Effector CD4-positive, alpha-beta T cell (primary cell): ENCODE measurements around the gene LYSMD4.
"Not testable (repeated sequence)": the region's sequence is repeated elsewhere in the genome, so short reads cannot be mapped to it uniquely, and the experiment has no call there.

ENCODE experiments used
- DNase-seq: peaks from one replicate; pipeline ENCODE4 v3.0.0-alpha.2; 2020
- total RNA-seq: gene quantifications from one replicate; lab custom pipeline; 2026; lab: John Stamatoyannopoulos, UW

The LYSMD4 gene
- 16.1 reads per million, percentile 42 among the genes with 10 or more reads in this experiment for total RNA-seq

GRCh38 chr15:99733268-99734039, at the start of gene LYSMD4:
TSS of gene LYSMD4 (minus strand) at chr15:99733437. CDS start at chr15:99731999, 1,438 bp downstream.
- DNase-seq = peak; percentile 98

GRCh38 chr15:99782029-99782428, 48.8 kb upstream of the LYSMD4 start:
- DNase-seq = not testable (repeated sequence)

GRCh38 chr15:99777144-99777543, 43.9 kb upstream of the LYSMD4 start:
- no peak for DNase-seq

DNA sequence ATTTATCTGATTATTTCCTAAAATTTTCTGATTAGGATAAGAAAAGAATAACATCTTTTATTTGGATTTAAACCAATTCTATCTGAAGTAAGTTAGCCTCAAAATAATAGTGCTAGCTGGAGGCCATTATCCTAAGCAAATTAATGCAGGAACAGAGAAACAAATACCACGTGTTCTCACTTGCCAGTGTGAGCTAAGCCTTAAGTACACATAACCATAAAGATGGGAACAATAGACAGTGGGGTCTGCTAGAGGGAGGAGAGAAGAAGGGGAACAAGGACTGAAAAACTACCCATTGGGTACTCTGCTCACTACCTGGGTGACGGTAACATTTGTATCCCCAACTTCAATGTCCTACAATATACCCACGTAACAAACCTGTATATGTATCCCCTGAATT, 31.3 kb upstream of the LYSMD4 start:
- DNase-seq = no peak

GRCh38 chr15:99763827-99764226, 30.6 kb upstream of the LYSMD4 start:
- no peak for DNase-seq

GRCh38 chr15:99762288-99762687, 29.1 kb upstream of the LYSMD4 start:
- no peak for DNase-seq

- DNase-seq = peak; percentile 13
Measured at GRCh38 chr15:99755692-99756409, 22.6 kb upstream of the LYSMD4 start.

DNA sequence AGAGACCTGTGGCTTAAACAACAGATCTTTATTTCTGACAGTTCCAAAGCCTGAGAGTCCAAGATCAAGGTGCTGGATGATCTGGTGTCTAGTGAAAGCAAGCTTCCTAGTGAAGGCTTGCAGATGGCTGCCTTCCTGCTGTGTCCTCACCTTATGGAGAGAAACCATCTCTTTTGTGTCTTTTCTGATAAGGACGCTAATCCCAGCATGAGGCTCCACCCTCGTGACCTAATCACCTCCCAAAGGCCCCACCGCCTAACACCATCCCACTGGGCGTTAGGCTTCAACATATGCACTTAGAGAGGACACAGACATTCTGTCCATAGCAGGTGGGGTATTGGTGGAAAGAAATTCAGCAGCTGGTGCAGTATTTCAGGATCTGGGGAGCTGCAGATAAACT, 19.8 kb upstream of the LYSMD4 start:
- no peak for DNase-seq

GRCh38 chr15:99752556-99752955, 19.3 kb upstream of the LYSMD4 start:
- DNase-seq = no peak

DNA sequence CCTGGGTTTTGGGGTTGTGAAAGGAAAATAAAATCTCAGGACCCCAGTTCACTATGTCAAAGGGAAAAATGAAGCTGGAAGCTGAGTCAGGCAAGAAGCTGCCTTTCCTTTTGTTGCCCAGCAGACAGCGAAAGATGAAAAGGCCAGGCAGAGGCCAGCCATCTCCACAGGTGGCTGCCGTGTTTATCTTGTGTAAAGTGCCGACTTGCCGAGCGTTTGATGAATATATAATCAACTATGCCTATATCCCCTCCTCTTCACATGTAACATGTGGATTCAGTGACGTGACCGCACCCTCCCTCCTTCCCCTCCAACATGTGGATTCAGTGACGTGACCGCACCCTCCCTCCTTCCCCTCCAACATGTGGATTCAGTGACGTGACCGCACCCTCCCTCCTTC, 17.1 kb upstream of the LYSMD4 start:
- DNase-seq = not testable (repeated sequence)

GRCh38 chr15:99749386-99749785, 16.1 kb upstream of the LYSMD4 start:
- DNase-seq = no peak

- no peak for DNase-seq
Measured at GRCh38 chr15:99745370-99746086, 12.3 kb upstream of the LYSMD4 start.

DNA sequence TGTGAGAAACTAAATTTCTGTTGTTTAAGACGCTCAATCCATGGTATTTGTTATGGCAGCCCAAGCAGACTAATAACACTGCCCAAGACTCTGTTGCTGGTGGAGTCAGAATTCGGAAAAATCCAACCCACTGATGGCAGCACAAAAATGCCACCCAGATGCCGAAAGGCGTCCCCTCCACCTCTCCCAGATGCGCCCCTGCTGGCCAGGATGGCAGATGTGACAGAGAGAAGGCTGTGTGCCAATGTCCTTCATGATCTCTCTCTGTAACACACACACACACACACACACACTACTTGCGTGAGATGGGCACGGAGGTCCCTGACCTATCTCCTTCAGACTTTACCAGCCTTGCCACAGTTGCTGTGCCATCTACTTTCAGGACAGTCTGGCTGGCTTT, 10.9 kb upstream of the LYSMD4 start:
- no peak for DNase-seq

DNA sequence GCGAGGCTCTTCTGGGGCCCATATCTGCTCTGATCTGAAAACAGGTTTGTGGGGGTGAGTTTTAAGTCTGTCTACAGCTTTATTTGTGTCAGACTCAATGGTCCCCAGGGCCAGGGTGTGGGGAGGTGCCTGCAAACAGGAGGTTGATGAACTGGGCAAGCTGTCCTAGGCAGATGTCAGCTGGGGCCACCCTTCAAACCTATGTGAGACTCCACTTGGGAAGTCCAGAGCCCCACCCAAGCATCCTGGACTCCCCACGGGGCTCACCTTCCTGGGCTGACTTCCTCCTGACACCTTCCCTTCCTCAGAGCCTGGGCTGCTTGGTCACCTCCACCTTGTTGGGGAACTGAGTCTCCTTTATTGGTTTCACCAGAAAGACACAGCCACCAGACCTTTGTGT, 8.6 kb upstream of the LYSMD4 start:
- DNase-seq = no peak

- no peak for DNase-seq
Measured at GRCh38 chr15:99738021-99738847, 5.0 kb upstream of the LYSMD4 start.

DNA sequence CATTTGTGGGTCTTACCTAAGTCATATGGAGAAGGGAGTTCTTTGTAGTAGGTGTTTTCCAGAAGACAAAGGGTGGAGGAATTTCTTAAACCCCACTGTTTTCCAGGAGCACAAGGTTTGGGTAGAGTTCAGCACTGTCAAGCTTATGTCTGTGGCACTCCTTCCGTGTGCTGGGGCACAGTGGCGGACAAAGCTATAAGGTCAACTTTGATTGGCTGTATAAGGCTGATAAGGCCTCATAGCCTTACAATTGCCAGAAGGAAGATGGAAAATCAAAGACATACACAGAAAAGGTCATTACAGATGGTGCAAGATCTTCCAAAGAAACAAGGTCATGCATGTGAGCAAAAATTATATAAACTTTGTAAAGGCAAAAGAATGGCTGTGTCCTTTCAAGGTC, 3.5 kb upstream of the LYSMD4 start:
- DNase-seq = no peak

DNA sequence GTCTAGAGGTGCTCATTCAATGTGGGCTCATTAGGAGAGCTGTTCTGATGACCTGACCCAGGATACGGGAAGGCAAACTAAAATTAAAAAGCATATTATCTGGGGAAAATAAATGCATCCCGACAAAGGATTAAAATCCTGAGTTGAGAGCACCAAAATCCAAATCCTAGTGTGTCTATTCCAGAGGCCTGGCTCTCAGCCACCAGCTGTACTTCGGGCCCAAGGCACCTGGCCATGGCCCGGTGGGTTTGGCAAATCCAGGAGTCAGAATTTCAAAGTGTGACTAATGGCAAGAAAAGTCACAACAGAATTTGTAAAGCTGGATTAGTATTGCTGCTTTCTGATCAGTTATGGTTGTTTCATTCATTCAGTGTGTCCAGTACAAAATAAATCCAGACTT, 2.6 kb upstream of the LYSMD4 start:
- no peak for DNase-seq

DNA sequence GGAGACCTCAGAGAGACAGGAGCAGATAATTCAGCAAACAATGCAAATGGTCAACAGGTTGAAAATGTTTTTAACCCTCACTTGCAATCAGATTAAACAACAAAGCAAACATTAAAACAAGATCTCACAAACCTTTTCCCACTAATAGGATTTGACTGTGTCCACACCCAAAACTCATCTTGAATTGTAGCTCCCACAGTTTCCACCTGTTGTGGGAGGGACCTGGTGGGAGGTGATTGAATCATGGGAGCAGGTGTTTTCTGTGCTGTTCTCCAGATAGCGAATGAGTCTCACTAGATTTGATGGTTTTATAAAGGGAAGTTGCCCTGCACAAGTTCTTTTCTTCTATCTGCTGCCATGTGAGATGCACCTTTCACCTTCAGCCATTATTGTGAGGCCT, 1.3 kb upstream of the LYSMD4 start:
- no peak for DNase-seq

DNA sequence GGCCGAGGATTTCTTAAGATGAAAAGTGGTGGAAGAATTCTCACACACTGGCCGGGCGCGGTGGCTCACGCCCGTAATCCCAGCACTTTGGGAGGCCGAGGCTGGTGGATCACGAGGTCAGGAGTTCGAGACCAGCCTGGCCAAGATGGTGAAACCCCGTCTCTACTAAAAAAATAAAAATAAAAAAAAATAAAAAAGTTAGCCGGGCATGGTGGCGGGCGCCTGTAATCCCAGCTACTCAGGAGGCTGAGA, 729 bp upstream of the LYSMD4 start:
- not testable (repeated sequence) for DNase-seq

GRCh38 chr15:99732751-99733267, 428 bp downstream of the LYSMD4 start:
- no peak for DNase-seq

DNA sequence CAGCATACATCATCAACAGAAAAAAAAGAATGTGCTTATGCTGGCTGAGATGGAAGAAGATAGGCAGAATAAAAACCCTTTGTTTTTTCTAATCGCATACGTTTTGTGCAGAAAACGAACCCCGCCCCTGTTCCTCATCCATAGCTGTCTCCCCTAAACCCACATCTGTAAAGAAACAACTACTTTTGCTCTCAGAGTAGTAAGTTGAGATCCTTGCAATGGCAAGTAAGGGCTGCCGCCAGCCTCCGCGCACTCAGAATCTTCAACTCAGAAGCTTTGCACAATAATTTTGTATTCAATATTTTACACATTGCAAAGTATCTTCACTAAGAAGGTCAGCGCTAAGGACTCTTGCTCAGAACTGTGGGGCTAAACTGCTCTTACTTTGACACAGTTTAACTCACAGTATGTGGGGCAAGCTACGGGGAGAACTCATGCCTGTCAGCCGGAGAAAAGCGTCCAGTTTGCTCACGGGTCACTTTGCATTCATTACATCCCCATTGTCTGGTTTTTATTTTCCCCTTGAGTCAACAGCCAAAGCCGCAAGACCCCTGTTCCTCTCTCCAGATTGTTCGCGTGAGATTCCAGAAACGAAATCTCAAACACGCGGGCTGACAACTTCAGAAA, 1.0 kb downstream of the LYSMD4 start:
- DNase-seq = no peak
